Measurements from ENCODE around the gene CCDC87. TPM values are rescaled to one million over a fixed set of nuclear protein-coding genes. Genes with fewer than 3 reads are reported as not detected.

The CCDC87 gene
- total RNA-seq, 1 experiment from 2014 or later: 1.1 TPM

DNA sequence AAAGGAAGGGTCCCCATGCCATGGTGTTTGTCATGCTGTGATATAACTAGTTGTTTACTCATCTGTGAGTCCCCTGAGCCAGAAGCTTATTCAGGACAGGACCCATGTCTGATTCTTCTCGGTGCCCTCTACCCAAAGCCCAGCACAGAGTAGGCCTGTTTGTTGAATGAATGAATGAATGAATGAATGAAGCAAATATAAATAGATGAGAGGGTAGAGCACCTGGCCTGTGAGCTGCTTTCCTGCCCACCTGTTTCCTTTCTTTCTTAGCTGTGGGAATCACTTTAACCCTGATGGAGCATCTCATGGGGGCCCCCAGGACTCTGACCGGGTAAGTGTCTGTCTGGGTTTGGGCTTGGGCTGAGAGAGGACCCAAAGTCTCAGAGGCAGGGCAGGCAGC, 7.4 kb upstream of the CCDC87 start:
- H2BK12ac ChIP-seq (ENCODE audit: insufficient read length, low read depth, low read length): no peak overlapping the region
- H3K79me1 ChIP-seq (ENCODE audit: insufficient read depth, low read depth, low read length, poor library complexity, severe bottlenecking): no peaks in the 10 kb centered on the region
- H2BK120ac ChIP-seq (ENCODE audit: low read depth, low read length, poor library complexity, severe bottlenecking): no peak overlapping the region
- H3K4me1 Mint-ChIP-seq: peaks cover 0 to under 1% of the 10 kb centered on the region in 2 experiments; a peak in 1 of 4 replicates
- H3K4me2 ChIP-seq (ENCODE audit: insufficient read depth, insufficient read length, low read length): no peak overlapping the region
- DNase-seq: no peak
- no peaks in the 10 kb centered on the region for H3K9me3 Mint-ChIP-seq
- no peak overlapping the region for H4K5ac ChIP-seq (ENCODE audit: insufficient read length, low read depth, low read length)
- no peak overlapping the region for H2AFZ ChIP-seq (ENCODE audit: low read length)
- no peaks in the 10 kb centered on the region for H3K27me3 ChIP-seq (ENCODE audit: insufficient read depth, low read length)
- no peak overlapping the region for H3K56ac ChIP-seq (ENCODE audit: insufficient read length, low read depth, low read length)
- H2AK5ac ChIP-seq (ENCODE audit: insufficient read length, low read length): no peak overlapping the region
- no peaks in the 10 kb centered on the region for H3K4me1 ChIP-seq (ENCODE audit: insufficient read depth, low read length)
- no peaks in the 10 kb centered on the region for H3K79me2 ChIP-seq (ENCODE audit: insufficient read depth, low read length)
- no peak overlapping the region for H3K9ac ChIP-seq (ENCODE audit: extremely low read depth, insufficient read length, low read length)
- H3K23ac ChIP-seq (ENCODE audit: insufficient read length, low read depth, low read length): no peak overlapping the region
- H3K23me2 ChIP-seq (ENCODE audit: insufficient read length, low read depth, low read length, poor library complexity, severe bottlenecking): no peaks in the 10 kb centered on the region
- peaks cover 2 to 63% (median 46%) of the 10 kb centered on the region in 3 experiments; a peak in 6 of 7 replicates for H3K36me3 Mint-ChIP-seq (ENCODE audit: insufficient read depth in 1 of 3, low read depth in 3 of 3)
- H3K4ac ChIP-seq (ENCODE audit: low read depth, low read length): no peak overlapping the region
- H3K14ac ChIP-seq (ENCODE audit: insufficient read depth, low read length): no peak overlapping the region
- no peak overlapping the region for H4K8ac ChIP-seq (replicated peaks; ENCODE audit: insufficient read length, low read depth, low read length)
- H3K4me3 Mint-ChIP-seq: no peak overlapping the region
- H3K18ac ChIP-seq (ENCODE audit: insufficient read length, low read depth, low read length): no peak overlapping the region
- H3K9me3 ChIP-seq (ENCODE audit: control insufficient read depth, low read depth, low read length): no peaks in the 10 kb centered on the region
- no peak overlapping the region for H3T11ph ChIP-seq (ENCODE audit: low read length)
- no peak overlapping the region for H2BK20ac ChIP-seq (ENCODE audit: low read depth, low read length, poor library complexity, severe bottlenecking)
- H2BK15ac ChIP-seq (ENCODE audit: low read depth, low read length): no peak overlapping the region
- H2BK5ac ChIP-seq (ENCODE audit: insufficient read length, low read length): no peak overlapping the region
- no peak overlapping the region for H3K27ac ChIP-seq (ENCODE audit: insufficient read length, low read depth, low read length)
- no CpG with 5 or more reads among the region's 2 CpGs for WGBS (ENCODE audit: extremely low coverage, insufficient read length, low lambda C conversion rate)
- H4K91ac ChIP-seq (ENCODE audit: insufficient read length, low read depth, low read length): no peak overlapping the region
- TF ChIP-seq, protein P1, sequence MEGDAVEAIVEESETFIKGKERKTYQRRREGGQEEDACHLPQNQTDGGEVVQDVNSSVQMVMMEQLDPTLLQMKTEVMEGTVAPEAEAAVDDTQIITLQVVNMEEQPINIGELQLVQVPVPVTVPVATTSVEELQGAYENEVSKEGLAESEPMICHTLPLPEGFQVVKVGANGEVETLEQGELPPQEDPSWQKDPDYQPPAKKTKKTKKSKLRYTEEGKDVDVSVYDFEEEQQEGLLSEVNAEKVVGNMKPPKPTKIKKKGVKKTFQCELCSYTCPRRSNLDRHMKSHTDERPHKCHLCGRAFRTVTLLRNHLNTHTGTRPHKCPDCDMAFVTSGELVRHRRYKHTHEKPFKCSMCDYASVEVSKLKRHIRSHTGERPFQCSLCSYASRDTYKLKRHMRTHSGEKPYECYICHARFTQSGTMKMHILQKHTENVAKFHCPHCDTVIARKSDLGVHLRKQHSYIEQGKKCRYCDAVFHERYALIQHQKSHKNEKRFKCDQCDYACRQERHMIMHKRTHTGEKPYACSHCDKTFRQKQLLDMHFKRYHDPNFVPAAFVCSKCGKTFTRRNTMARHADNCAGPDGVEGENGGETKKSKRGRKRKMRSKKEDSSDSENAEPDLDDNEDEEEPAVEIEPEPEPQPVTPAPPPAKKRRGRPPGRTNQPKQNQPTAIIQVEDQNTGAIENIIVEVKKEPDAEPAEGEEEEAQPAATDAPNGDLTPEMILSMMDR (conservative IDR thresholded peaks at IDR 0.05): no peak
- H4K20me1 ChIP-seq (ENCODE audit: control insufficient read depth, insufficient read depth, insufficient read length): no peaks in the 10 kb centered on the region
- no peak overlapping the region for H3K27ac Mint-ChIP-seq
- no peaks in the 10 kb centered on the region for H3K27me3 Mint-ChIP-seq (ENCODE audit: low read depth)

Data from H9 (cell line).